ENCODE results near the gene MBD3.

Gene MBD3

DNA sequence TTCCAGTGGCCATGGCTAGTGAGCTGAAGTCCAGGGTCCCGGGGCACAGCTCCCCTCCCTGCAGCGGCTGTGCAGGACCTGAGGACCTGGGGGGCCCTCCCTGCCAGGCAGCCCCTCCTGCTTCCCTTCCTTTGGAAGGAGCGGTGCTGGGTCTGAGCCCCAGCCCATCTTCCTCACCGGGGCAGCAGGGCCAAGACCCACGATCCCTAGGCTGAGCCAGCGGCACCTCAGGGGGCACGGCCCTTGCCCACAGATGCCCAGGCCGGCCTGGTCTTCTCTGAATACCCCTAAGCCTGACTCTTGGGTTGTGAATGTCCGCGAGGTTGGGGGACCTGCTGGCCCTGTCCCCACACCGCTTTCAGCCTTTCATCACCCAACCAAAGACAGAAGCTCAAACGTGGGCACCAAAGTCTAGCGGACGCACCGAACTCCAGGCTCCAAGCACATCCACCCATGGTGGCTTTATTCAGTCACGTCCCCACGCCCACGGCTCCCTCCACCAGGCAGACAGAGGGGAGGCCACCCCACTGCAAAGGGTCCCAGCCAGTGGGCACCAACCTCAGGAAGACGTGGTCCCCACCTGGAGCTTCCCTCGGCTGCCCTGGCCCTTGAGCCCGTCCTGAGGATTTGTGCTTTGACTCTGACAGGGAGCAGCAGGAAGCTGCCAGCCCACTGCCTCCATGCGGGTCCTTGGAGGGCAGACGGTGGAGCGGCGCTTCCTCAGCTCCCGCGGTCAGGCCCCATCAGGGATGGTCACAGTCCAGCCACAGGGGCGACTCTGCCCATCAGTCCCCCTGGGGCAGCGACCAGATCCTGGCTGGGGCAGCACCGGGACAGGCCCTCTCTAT lies 16.2 kb downstream of the MBD3 start:
- no peak for DNase-seq (ENCODE audit: low read depth, low spot score)
- H3K4me3 ChIP-seq (ENCODE audit: low read length), result no peak overlapping the region

DNA sequence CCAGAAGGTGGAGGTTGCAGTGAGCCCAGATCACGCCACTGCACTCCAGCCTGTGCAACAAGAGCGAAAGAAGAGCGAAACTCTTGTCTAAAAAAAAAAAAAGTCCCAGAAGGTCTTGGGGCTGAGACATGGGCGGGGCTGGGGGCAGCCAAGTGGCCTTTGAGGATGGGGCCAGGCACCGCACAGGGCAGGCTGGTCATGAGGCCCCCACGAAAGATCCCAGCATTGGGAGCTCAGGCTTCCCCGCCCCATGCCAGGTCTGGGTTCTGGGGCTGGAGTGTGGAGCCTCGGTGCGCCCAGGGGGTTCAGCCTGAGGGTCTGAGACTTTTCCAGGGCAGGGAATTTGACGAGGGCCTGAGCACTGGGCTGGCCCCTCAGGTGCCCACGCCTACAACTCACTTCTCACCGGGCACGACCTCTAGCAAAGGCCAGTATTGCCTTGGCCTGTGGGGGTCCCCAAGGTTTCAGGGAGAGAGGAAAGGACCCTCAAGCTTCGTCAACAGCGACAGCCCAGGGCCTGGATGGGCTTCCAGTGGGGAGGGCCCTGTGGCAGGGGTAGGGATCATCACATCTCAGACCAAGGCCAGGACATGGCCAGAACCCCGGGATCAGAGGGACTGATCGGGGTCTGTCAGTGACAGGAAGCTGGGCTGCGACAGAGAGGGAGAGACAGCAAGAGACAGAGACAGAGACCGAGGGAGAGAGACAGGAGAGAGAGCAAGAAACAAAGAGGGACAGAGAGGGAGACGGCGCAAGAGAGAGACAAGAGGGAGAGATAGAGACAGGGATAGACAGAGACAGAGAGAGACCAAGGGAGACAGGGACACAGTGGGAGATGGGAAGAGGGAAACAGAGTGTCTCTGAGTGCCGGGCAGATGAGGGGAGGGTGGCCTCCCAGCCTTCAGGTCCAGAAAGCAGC lies 17.1 kb downstream of the MBD3 start:
- no peak for DNase-seq (ENCODE audit: low read depth, low spot score)

DNA sequence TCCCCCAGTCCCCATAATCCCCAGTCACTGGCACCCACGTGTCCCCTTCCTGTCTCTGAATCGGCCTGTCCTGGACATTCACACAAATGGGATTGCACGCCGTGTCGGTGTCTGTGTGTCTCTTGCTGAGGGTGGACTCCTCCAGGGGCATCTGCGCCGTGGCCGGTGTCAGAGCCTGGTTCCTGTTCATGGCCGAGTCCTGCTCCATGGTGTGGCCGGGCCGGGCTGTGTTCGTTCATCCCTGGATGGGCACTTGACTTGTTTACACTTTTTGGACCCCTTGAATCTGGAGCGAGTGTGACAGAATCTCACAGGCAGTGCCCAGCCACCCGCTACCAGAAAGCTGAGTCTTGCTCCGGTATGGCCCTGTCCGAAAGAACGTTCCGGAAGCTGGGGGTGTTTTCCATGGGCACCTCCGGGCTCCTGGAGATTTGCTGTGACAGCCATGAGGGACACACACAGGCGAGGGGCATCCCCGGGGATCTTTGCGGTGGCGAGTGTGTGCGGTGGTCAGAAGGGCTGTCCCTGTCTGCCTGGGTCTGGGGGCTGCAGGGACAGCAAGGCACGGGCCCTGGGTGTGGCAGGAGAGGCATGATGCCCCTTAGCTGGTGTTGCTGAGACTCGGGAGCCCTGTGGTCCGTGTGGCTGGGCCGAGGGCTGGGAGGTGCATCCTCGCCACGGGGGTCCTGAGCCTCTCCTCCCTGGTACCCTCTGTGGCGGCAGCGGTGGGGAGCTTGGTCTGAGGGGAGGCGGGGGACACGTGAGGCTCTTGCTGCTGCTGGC lies 18.1 kb downstream of the MBD3 start:
- no peak overlapping the region for H3K4me3 ChIP-seq (ENCODE audit: low read length)
- no peak for DNase-seq (ENCODE audit: low read depth, low spot score)

More for the DNA sequence above, 17.1 kb downstream of the MBD3 start:
- no peak overlapping the region for H3K4me3 ChIP-seq (ENCODE audit: low read length)

DNA sequence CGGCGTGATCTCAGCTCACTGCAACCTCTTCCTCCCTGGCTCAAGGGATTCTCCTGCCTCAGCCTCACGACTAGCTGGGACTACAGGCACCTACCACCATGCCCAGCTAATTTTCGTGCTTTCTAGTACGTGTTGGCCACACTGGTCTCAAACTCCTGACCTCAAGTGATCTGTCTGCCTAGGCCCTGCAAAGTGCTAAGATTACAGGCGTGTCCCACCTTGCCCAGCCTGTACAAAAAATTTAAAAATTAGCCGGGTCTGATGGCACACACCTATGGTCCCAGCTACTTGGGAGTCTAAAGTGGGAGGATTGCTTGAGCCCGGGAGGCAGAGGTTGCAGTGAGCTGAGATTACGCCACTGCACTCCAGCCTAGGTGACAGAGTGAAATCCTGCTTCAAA lies 19.9 kb downstream of the MBD3 start:
- no peak overlapping the region for H3K4me3 ChIP-seq (ENCODE audit: low read length)
- DNase-seq (ENCODE audit: low read depth, low spot score), result no peak

DNA sequence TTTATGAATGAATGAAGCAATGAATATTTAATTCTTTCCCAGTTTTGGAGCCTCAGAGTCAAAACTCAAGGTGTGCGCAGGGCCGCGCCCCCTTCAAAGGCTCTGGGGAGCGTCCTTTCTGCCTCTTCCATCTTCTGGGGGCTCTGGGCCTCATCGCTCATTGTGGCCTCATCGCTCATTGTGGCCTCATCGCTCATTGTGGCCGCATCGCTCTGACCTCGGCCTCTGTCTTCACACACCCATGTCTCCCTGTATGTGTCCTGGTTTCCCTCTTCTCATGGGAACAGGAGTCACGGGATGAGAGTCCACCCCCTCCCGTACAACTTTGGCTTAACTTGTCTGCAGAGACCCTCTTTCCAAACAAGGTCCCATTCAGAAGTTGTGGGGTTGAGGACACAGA lies 21.3 kb downstream of the MBD3 start:
- no peak overlapping the region for H3K4me3 ChIP-seq (ENCODE audit: low read length)
- DNase-seq (ENCODE audit: low read depth, low spot score), result no peak

DNA sequence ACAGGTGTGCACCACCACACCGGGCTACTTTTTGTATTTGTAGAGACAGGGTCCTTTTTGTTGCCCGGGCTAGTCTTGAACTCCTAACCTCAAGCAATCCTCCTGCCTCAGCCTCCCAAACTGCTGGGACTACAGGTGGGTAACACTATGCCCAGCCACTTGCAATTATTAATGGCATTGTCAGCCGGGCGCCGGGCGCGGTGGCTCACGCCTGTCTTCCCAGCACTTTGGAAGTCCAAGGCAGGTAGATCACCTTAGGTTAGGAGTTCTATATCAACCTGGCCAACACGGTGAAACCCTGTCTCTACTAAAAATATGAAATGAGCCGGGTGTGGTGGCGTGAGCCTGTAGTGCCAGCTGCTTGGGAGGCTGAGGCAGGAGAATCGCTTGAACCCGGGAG lies 21.8 kb downstream of the MBD3 start:
- no peak overlapping the region for H3K4me3 ChIP-seq (ENCODE audit: low read length)
- DNase-seq (ENCODE audit: low read depth, low spot score), result no peak

DNA sequence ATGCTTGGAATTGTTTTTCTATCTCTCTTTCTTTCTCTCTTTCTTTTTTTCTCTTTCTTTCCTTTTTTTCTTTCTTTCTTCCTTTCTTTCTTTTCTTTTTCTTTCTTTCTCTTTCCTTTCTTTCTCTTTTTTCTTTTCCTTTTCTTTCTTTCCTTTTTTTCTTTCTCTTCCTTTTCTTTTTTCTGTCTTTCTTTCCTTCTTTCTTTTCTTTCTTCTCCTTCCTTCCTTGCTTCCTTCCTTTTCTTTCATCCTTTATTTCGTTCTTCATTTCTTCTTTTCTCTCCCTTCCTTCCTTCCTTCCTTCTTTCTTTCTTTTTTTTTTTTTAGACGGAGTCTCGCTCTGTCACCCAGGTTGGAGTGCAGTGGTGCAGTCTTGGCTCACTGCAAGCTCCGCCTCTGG lies 22.7 kb downstream of the MBD3 start:
- DNase-seq (ENCODE audit: low read depth, low spot score), result no peak
- H3K4me3 ChIP-seq (ENCODE audit: low read length), result no peak overlapping the region

DNA sequence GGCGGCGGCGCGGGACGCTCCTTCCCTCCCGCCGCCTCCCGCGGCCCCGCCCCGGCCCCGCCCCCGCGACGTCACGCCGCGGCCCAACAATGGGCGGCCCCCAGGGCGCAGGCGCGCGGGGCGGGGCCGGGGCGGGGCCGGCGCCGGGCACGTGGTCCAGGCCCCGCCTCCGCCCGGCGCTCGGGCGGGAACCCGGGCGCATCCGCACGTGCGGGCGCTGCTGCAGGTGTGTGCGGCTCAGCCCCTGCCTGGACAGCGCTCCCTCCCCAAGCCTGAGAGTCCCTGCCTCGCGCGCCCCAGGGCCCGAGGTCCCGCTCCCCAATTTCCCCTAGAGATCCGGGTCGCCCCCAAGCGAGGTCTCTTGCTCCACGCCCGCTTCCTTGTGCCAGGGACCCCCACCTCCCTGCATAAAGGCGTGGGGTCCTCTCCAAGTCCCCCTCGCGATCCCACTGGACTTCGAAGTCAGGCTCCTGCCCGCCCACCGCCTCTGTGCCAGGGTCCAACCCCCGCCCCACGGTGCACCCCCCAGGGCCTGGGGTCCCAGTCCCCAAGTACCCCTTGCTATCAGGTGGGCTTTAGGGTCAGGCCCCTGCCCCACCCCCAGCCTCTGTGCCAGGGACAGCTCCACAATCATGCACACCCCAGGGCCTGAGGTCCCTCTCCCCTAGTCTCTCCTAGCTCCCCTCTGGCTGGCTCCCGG lies 24.2 kb downstream of the MBD3 start, which contains the start of gene MEX3D:
Gene MEX3D (minus strand): TSS at position 6 of the 700 bp plus-strand sequence. CDS start 267 bp downstream, outside the sequence.
- peak; percentile 49 for DNase-seq (ENCODE audit: low read depth, low spot score)
- H3K4me3 ChIP-seq (ENCODE audit: low read length), result peak within 1 kb of the TSS; percentile 27

DNA sequence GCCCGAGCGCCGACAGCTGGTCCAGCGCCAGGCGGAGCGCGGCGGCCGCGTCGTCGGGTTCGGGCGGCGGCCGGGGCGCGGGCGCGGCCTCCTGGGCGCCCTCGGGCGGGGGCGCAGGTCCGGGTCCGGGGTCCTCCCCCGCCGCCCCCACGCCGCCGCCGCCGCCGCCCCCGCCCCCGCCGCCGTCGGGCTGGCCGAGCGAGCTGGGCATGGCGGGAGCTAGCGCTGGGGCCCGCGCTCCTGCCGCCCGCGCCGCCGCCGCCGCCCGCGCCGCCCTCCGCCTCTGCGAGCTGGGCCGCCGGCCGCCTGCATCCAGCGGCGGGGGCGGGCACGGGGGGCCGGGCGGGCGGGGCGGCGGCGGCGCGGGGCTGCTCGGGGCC lies 24.8 kb downstream of the MBD3 start:
- no peak for DNase-seq (ENCODE audit: low read depth, low spot score)
- H3K4me3 ChIP-seq (ENCODE audit: low read length), result no peak overlapping the region

DNA sequence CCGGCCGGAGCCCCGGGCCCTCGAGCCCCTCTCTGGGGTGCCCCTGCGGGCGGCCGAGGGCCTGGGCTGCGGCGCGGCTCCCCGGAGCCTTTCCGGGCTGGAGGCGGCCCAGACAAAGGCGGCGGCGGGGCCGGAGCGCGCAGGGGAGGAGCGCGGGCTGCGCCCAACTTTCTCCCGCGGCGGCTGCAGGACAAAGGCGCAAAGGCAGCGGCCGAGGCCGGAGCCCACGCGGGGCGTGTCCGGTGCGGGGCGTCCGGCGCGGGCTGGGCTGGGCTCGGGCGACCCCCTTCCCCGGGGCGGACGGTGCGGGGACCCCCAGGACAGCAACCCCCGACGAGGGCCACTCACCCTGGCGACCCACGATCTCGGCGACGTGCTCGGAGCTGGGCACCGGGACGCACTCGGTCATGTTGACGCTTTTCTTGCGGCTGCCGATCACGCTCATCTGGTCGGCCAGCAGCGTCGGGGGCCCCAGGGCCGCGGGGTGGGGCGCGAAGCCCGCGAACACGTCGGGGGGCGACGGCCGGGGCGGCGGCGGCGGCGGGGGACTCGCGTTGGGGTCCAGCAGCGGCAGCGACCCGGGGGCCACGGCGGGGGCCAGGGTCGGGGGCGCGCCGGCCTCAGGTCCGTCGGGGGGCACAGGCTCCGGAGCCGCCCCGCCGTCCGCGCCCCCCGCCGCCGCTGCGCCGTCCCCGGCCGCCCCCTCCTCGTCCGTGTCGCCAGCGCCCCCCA lies 25.4 kb downstream of the MBD3 start:
- no peak for DNase-seq (ENCODE audit: low read depth, low spot score)
- H3K4me3 ChIP-seq (ENCODE audit: low read length), result peak overlapping the region; percentile 27

DNA sequence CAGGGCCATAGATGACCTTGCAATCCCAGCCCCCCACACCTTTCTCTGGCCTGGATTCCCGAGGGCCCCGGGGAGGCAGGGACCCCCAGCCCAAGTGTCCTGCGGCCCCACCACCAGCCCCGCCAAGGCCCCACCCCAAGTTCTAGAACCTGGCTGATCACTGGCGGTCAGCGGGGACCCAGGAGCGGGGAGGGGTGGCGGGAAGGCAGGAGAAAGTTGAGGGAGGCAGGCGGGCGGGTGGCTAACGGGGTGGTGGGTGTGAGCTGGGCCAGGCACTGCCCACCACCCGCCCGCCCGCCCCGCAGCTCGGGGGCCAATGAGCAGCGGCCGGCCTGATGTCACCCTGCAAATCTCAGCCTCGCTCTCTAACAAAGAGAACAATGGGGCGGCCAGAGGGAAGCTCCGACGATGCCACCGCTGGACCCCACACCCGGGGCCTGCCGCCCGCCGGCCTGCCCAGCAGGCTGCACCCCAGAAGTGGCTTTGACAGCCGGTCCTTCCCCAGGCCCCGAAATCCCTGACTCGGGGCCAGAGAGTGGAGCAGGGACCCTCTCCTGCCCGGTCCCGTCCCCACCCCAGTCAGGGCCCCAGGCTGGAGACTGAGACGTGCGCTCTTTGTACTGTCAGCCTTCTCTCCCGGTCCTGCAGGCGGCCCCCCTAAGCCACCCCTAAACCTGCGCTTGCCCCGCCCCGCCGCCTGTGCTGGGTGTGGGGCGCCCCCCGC lies 26.1 kb downstream of the MBD3 start:
- no peak for DNase-seq (ENCODE audit: low read depth, low spot score)
- H3K4me3 ChIP-seq (ENCODE audit: low read length), result no peak overlapping the region

DNA sequence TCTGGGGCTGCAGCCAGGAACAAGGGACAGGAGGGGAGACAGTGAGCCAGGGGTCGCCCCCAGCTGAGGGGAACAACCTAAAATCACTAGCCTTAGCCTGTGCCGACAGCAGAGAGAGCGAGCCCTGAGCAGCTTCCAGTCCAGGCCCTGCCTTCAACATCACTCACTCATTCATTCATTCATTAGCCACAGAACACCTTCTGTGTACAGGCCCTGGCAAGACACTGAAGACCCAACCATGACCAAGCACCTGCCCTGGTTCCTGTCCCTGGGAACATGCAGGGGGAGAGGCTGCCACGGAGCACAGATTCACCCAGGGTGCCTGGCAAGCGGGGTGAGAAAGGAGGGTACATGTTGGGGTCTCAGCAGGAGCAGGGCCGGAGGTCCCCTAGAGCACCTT lies 29.4 kb downstream of the MBD3 start:
- DNase-seq (ENCODE audit: low read depth, low spot score), result no peak
- H3K4me3 ChIP-seq (ENCODE audit: low read length), result no peak overlapping the region

DNA sequence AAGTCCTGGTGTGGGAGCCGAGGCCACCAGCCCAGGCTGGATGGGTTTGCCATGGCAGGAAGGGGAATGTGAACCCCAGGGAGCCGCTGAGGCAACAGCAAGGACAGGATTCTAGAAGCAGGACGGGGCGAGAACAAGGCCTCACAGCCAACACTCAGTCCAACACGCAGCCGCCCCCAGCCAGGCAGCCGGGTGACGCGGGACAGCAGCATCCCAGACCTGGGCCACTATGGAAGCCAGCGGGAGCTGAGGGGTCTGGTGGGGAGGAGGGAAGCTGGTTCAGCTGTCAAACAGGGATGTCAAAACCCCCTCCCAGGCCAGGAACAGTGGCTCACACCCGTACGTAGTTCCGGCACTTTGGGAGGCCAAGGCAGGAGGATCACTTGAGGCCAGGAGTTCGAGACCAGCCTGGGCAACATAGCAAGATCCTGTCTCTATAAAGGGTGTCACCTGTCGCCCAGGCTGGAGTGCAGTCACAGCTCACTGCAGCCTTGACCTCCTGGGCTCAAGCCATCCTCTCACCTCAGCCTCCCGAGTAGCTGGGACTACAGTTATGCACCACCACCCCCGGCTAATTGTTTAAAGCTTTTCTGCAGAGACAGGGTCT lies 31.3 kb downstream of the MBD3 start:
- H3K4me3 ChIP-seq (ENCODE audit: low read length), result no peak overlapping the region

DNA sequence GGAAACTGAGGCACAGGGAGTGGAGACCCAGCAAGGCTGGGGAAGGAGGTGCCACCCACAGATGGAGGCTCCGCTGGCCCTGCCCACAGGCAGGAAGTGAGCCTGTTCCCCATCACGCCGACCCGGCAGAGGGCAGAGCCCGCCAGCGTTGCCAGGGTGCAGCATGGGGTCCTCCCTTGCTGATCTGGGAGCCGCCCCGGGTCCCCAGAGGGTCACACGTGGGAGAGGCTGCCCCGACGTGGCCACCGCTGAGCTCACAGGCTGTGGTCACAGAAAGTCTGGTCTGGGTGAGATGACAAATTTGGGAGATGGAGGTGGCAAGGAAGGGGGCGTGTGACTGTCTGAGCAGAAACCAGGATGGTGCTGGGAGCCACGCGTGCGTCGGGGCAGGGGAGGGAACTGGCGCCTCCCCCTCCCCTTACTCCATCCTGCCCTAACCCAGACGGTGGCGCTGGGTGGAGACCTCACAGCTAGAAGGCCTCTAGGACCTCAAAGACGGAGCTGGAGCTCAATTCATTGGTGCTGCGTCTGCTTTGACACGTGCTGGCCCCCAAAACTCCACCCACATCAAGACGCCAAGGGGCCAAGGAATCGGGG lies 32.3 kb downstream of the MBD3 start:
- H3K4me3 ChIP-seq (ENCODE audit: low read length), result no peak overlapping the region
- no peak for DNase-seq (ENCODE audit: low read depth, low spot score)

More for the DNA sequence above, 31.3 kb downstream of the MBD3 start:
- no peak for DNase-seq (ENCODE audit: low read depth, low spot score)

DNA sequence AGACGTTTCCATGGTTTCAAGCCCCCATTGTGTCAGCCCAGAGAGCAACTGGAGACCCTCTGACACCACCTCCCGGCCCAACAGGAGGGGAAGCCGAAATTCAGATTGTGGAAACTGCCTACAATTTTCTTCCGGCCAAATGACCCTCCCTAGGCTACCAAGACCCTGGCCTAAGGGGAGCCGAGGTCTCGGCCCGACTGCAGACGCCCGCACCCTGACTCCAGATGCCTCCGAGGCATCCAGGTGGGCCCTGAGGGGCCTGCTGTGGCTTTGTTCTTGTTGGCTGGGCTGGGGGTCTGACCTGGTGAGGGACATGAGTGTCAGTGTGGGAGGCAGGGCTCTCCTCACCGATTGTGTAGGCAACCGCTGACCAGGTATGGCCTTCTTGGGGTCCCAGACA lies 34.1 kb downstream of the MBD3 start:
- no peak overlapping the region for H3K4me3 ChIP-seq (ENCODE audit: low read length)
- DNase-seq (ENCODE audit: low read depth, low spot score), result no peak

DNA sequence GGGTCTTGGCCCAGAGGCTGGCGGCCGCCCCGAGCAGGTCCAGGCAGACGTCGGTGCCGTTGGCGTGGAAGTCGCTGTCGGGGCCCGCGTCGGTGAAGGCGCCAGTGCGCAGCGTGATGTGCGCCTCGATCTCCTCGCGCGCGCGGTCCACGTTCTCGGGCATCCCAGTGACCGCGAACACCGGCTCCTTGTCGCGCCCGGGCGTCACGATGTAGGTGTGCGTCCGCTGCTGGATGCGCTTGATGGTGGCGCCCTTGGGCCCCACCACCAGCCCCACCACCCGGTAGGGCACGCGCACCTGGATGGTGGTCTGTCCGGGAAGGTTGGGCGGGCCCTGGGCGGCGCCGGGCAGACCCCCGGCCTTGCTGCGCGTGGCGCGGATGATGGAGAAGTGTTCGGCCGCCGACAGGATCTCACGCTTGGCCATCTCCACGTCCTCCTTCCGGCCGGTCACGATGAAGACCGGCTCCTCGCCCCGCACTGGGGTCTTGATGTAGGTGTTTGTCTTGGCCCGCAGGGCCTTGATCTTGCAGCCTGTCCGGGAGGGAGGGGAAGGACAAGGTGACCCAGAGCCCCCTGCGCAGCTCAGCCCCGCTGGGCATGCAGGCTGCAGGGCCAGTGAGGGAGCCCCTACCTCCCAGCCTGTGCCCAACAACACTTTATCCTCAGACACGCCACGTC lies 36.1 kb downstream of the MBD3 start:
- DNase-seq (ENCODE audit: low read depth, low spot score), result no peak
- H3K4me3 ChIP-seq (ENCODE audit: low read length), result no peak overlapping the region

All from Jurkat, Clone E6-1 (cell line).